Measurements from ENCODE around the gene CYP2C8.

Gene CYP2C8

GRCh38 chr10:95026461-95026860, 42.8 kb downstream of the CYP2C8 start:
- Mint-ChIP-seq H3K36me3 (no peaks in the 10 kb centered on the region), H3K4me3 (no peak overlapping the region), H3K27ac (no peak overlapping the region), H3K9me3 (peaks cover 3% of the 10 kb centered on the region), H3K4me1 (no peaks in the 10 kb centered on the region)
- ATAC-seq (no peak), DNase-seq (ENCODE audit: low spot score in 2 of 2) (no peak)

DNA sequence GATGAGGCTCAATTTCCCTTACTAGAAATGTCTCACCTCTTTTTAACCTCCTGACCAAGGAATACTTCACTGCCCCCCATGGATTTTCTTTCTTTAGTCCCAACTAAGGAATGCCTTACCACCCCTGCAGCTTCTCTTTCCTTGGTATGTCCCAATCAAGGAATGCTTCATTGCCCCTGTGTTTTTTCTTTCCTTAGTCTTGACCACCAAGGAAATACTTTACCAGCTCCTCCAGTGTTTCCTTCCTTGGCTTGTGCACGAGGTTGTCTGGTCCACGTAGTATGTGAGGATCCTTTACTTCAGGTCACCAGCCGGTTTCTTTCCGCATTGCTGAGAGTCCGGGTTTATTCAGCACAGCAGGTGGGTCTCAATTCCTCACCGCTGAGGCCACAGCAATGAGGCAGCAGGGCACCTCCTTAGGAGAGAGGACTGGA, 71.5 kb downstream of the CYP2C8 start:
- Mint-ChIP-seq H3K27ac (no peak overlapping the region), H3K4me1 (no peaks in the 10 kb centered on the region), H3K36me3 (no peaks in the 10 kb centered on the region), H3K9me3 (peaks cover 21% of the 10 kb centered on the region), H3K4me3 (no peak overlapping the region)
- no peak for DNase-seq (ENCODE audit: low spot score in 2 of 2)
- ATAC-seq = no peak

DNA sequence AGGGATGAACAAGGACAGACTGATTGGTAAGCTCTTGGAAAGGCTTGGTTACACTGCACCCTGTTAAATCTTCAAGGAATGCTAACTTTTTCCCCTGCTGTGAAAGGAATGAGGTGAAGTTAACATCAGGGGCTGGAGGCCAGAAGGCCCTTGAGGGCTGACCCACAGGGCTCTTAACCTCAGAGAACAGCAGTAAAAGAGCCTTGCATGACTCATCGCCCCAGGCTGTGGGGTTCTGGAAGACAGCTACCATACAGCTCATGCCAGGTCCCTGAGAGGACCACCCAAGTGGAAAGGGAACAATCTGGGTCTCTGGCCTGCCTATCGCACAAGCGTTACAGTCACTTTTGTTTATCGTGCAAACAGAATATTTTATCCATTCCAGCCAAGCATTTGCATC, 76.5 kb downstream of the CYP2C8 start:
- DNase-seq (ENCODE audit: low spot score in 2 of 2) (no peak), ATAC-seq (no peak)
- Mint-ChIP-seq H3K9me3 (peaks cover 22% of the 10 kb centered on the region), H3K36me3 (no peaks in the 10 kb centered on the region), H3K27ac (no peak overlapping the region), H3K4me1 (no peaks in the 10 kb centered on the region), H3K4me3 (no peak overlapping the region)

- Mint-ChIP-seq H3K36me3 (no peaks in the 10 kb centered on the region), H3K4me3 (no peak overlapping the region), H3K27ac (no peak overlapping the region), H3K4me1 (no peaks in the 10 kb centered on the region), H3K9me3 (peaks cover 19% of the 10 kb centered on the region)
- no peak for ATAC-seq
- DNase-seq (ENCODE audit: low spot score in 2 of 2) = no peak
These were observed 77.9 kb downstream of the CYP2C8 start for GRCh38 chr10:94991243-94991888.

DNA sequence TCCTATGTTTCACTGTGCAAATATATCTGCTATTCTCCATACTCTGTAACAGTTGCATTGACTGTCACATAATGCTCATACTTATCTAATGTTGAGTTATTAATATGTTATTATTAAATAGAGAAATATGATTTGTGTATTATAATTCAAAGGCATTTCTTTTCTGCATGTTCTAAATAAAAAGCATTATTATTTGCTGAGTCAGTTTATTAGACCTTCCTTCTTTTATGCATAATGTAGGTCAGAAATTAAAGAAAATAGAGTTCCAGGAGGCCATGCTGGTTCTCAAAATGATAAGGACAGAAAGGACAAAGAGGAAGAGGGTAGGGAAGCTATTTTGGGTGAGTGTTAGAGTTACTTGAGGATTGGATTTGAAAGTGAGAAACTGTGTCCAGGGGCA, 80.1 kb downstream of the CYP2C8 start:
- DNase-seq (ENCODE audit: low spot score in 2 of 2) = no peak
- Mint-ChIP-seq H3K27ac (no peak overlapping the region), H3K36me3 (no peaks in the 10 kb centered on the region), H3K4me3 (no peak overlapping the region), H3K4me1 (no peaks in the 10 kb centered on the region), H3K9me3 (peaks cover 21% of the 10 kb centered on the region)
- ATAC-seq = no peak
